Measurements from ENCODE around the gene NPPC.
"Not testable (repeated sequence)": the region's sequence is repeated elsewhere in the genome, so short reads cannot be mapped to it uniquely, and the experiment has no call there.

The NPPC gene

GRCh38 chr2:231919341-231920035, 6.7 kb downstream of the NPPC start:
- DNase-seq = no peak

- no peak for DNase-seq
These were observed 7.5 kb downstream of the NPPC start for GRCh38 chr2:231918501-231919330.

- no peak for DNase-seq
These were observed 8.7 kb downstream of the NPPC start for GRCh38 chr2:231917280-231918066.

- DNase-seq = no peak
These were observed 12.0 kb downstream of the NPPC start for GRCh38 chr2:231914077-231914690.

- no peak for DNase-seq
These were observed 14.8 kb downstream of the NPPC start for GRCh38 chr2:231911381-231911780.

- DNase-seq = no peak
These were observed 15.4 kb downstream of the NPPC start for GRCh38 chr2:231910771-231911170.

- DNase-seq = not testable (repeated sequence)
These were observed 16.0 kb downstream of the NPPC start for GRCh38 chr2:231910161-231910560.

- DNase-seq = no peak
These were observed 16.6 kb downstream of the NPPC start for GRCh38 chr2:231909631-231910030.

GRCh38 chr2:231908584-231908983, 17.6 kb downstream of the NPPC start:
- DNase-seq = no peak

GRCh38 chr2:231907765-231908164, 18.4 kb downstream of the NPPC start:
- no peak for DNase-seq

- no peak for DNase-seq
These were observed 21.2 kb downstream of the NPPC start for GRCh38 chr2:231905026-231905425.

- DNase-seq = no peak
These were observed 22.0 kb downstream of the NPPC start for GRCh38 chr2:231904161-231904611.

- no peak for DNase-seq
These were observed 23.6 kb downstream of the NPPC start for GRCh38 chr2:231902598-231902997.

GRCh38 chr2:231900972-231901371, 25.2 kb downstream of the NPPC start:
- no peak for DNase-seq

GRCh38 chr2:231900486-231900942, 25.7 kb downstream of the NPPC start:
- DNase-seq = peak; percentile 68 to 69

GRCh38 chr2:231894566-231895380, 31.4 kb downstream of the NPPC start:
- DNase-seq = no peak

GRCh38 chr2:231891514-231891905, 34.7 kb downstream of the NPPC start:
- no peak for DNase-seq

GRCh38 chr2:231890896-231891513, 35.2 kb downstream of the NPPC start:
- DNase-seq = no peak

- DNase-seq = no peak
These were observed 38.4 kb downstream of the NPPC start for GRCh38 chr2:231887756-231888155.

- DNase-seq = no peak
These were observed 40.0 kb downstream of the NPPC start for GRCh38 chr2:231886071-231886681.
